ENCODE measurements around the gene A4GALT.

The A4GALT gene

GRCh38 chr22:42700355-42700754 is 20.3 kb downstream of the A4GALT start:
- H3K4me3 ChIP-seq (ENCODE audit: low read depth, low read length) = no peak overlapping the region
- no peak for TF ChIP-seq CTCF (IDR thresholded peaks at IDR 0.05; ENCODE audit: low read depth, low read length)

- TF ChIP-seq CTCF (IDR thresholded peaks at IDR 0.05; ENCODE audit: low read depth, low read length) = no peak
- no peak overlapping the region for H3K4me3 ChIP-seq (ENCODE audit: low read depth, low read length)
Observed at GRCh38 chr22:42699976-42700352, 20.7 kb downstream of the A4GALT start.

GRCh38 chr22:42699281-42699975 is 21.2 kb downstream of the A4GALT start:
- no peak overlapping the region for H3K4me3 ChIP-seq (ENCODE audit: low read depth, low read length)
- TF ChIP-seq CTCF (IDR thresholded peaks at IDR 0.05; ENCODE audit: low read depth, low read length) = no peak

- H3K4me3 ChIP-seq (ENCODE audit: low read depth, low read length) = no peak overlapping the region
- no peak for TF ChIP-seq CTCF (IDR thresholded peaks at IDR 0.05; ENCODE audit: low read depth, low read length)
Observed at GRCh38 chr22:42697542-42698013, 23.1 kb downstream of the A4GALT start.

- no peak overlapping the region for H3K4me3 ChIP-seq (ENCODE audit: low read depth, low read length)
- TF ChIP-seq CTCF (IDR thresholded peaks at IDR 0.05; ENCODE audit: low read depth, low read length) = no peak
Observed at GRCh38 chr22:42696331-42696967, 24.2 kb downstream of the A4GALT start.

GRCh38 chr22:42695294-42695693 is 25.4 kb downstream of the A4GALT start:
- no peak overlapping the region for H3K4me3 ChIP-seq (ENCODE audit: low read depth, low read length)
- TF ChIP-seq CTCF (IDR thresholded peaks at IDR 0.05; ENCODE audit: low read depth, low read length) = no peak

All from WI38 (cell line).